Stimulated activated effector memory CD8-positive, alpha-beta T cell treated with anti-CD3 and anti-CD28 coated beads, Interleukin-12 subunit alpha, Interleukin-12 subunit beta, amount 100 ng/mL, for 72 hours (primary cell): Measurements from ENCODE around the gene LMTK2.

ENCODE experiments used
- ATAC-seq: fragments of 150-1000 bp; cut with Tn5 transposase; 2 replicates; pipeline ENCODE4 v1.10.0; 2021
- DNase-seq, 2 donors: peaks; one replicate each; pipeline ENCODE4 v3.0.0; 2021 to 2022; ENCODE audit warnings: low spot score in 2 of 2
- H3K27ac Mint-ChIP-seq: one replicate; pipeline ENCODE4 v1.8.0; 2022; ENCODE audit warnings: mild to moderate bottlenecking, mixed read lengths
- H3K36me3 Mint-ChIP-seq: one replicate; pipeline ENCODE4 v1.8.0; 2022; ENCODE audit warnings: mild to moderate bottlenecking, mixed read lengths
- H3K4me1 Mint-ChIP-seq: one replicate; pipeline ENCODE4 v1.8.0; 2022; ENCODE audit warnings: mixed read lengths
- H3K4me3 Mint-ChIP-seq: one replicate; pipeline ENCODE4 v1.8.0; 2022; ENCODE audit warnings: mild to moderate bottlenecking, mixed read lengths
- H3K9me3 Mint-ChIP-seq: one replicate; pipeline ENCODE4 v1.8.0; 2022; ENCODE audit warnings: mixed read lengths

LMTK2 gene

DNA sequence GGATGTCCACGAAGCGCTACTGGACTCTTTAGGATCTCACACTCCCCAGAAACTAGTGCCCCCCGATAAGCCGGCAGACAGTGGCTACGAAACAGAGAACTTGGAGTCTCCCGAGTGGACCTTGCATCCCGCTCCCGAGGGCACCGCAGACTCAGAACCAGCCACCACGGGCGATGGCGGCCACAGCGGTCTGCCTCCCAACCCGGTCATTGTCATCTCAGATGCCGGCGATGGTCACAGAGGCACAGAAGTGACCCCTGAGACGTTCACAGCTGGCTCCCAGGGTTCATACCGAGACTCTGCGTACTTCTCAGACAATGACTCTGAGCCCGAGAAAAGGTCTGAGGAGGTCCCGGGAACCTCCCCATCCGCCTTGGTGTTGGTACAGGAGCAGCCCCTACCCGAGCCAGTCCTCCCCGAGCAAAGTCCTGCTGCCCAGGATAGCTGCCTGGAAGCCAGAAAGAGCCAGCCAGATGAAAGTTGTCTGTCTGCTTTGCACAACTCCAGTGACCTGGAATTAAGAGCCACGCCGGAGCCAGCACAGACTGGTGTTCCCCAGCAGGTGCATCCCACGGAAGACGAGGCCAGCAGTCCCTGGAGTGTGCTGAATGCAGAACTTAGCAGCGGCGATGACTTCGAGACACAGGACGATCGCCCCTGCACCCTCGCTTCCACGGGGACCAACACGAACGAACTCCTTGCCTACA is 87.0 kb downstream of the LMTK2 start:
- Mint-ChIP-seq H3K36me3 (peaks cover 56% of the 10 kb centered on the region), H3K4me1 (peaks cover 11% of the 10 kb centered on the region), H3K4me3 (no peak overlapping the region), H3K27ac (no peak overlapping the region), H3K9me3 (no peaks in the 10 kb centered on the region)
- ATAC-seq = no peak
- DNase-seq = no peak

- Mint-ChIP-seq H3K4me1 (peaks cover 6% of the 10 kb centered on the region), H3K36me3 (peaks cover 56% of the 10 kb centered on the region), H3K4me3 (no peak overlapping the region), H3K27ac (no peak overlapping the region), H3K9me3 (no peaks in the 10 kb centered on the region)
- no peak for DNase-seq
- no peak for ATAC-seq
Observed at GRCh38 chr7:98194186-98194585, 87.5 kb downstream of the LMTK2 start.

DNA sequence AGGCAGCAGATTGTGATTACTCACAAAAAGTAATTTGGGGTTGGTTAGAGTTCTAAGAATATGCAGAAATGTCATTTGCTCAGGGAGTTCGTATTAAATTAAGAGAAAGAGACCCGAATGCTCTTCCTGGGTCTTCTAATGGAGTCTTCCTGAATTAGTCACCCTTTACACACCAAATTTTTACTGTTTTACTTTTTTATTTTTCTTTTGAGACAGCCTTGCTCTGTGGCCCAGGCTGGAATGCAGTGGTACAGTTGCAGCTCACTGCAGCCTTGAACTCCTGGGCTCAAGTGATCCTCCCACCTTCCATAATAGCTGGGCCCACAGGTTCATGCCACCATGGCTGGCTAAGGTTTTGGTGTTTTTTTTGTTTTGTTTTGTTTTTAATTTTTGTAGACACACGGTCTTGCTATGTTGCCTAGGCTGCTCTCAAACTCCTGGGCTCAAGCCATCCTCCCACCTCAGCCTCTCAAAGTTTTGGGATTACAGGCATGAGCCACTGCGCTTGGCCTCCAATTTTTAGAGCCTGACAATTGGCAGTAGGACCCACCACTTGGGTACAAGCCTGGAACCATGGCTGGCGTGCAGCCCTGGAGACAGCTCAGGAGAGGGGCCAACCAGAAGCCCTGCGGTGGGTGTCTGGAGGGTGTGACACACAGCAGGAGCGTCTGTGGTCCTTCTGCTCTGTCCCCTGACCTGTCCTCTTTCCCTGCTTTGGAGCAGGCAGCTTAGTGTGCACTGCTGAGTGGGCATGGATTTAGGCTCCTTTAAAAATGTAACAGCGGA is 88.2 kb downstream of the LMTK2 start:
- no peaks in the 10 kb centered on the region for H3K9me3 Mint-ChIP-seq
- H3K36me3 Mint-ChIP-seq = peaks cover 56% of the 10 kb centered on the region
- H3K4me3 Mint-ChIP-seq = no peak overlapping the region
- DNase-seq = no peak
- H3K27ac Mint-ChIP-seq = no peak overlapping the region
- ATAC-seq = no peak
- H3K4me1 Mint-ChIP-seq = peaks cover under 1% of the 10 kb centered on the region

- no peak overlapping the region for H3K27ac Mint-ChIP-seq
- ATAC-seq = no peak
- H3K36me3 Mint-ChIP-seq = peaks cover 42% of the 10 kb centered on the region
- no peaks in the 10 kb centered on the region for H3K9me3 Mint-ChIP-seq
- no peak overlapping the region for H3K4me3 Mint-ChIP-seq
- no peak for DNase-seq
- H3K4me1 Mint-ChIP-seq = peaks cover 22% of the 10 kb centered on the region
Observed at GRCh38 chr7:98196706-98197605, 90.3 kb downstream of the LMTK2 start.

DNA sequence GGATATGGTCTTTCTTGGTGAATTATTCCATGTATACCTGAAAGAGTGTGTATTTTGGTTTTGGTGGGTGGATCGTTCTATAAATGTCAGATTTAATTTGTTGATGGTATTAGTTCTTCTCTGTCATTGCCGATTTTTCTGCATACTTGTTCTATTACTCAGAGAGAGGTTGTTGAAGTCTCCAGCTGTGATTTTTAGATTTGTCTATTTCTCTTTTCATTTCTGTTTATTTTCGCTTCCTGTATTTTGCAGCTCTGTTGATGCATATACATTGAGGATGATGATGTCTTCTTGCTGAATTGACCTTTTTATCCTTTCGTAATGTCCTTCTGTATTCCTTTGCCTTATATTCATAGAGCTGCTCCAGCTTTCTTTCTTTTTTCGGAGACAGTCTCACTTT is 92.5 kb downstream of the LMTK2 start:
- Mint-ChIP-seq H3K4me3 (no peak overlapping the region), H3K27ac (no peak overlapping the region), H3K9me3 (no peaks in the 10 kb centered on the region), H3K4me1 (peaks cover 33% of the 10 kb centered on the region), H3K36me3 (peaks cover 33% of the 10 kb centered on the region)
- DNase-seq (no peak), ATAC-seq (no peak)

GRCh38 chr7:98200364-98200763 is 93.7 kb downstream of the LMTK2 start:
- Mint-ChIP-seq H3K9me3 (no peaks in the 10 kb centered on the region), H3K36me3 (peaks cover 31% of the 10 kb centered on the region), H3K4me1 (peaks cover 33% of the 10 kb centered on the region), H3K27ac (no peak overlapping the region), H3K4me3 (no peak overlapping the region)
- DNase-seq (no peak), ATAC-seq (peak; percentile 46)

GRCh38 chr7:98202367-98203195 is 95.9 kb downstream of the LMTK2 start:
- H3K36me3 Mint-ChIP-seq = peaks cover 51% of the 10 kb centered on the region
- no peaks in the 10 kb centered on the region for H3K9me3 Mint-ChIP-seq
- ATAC-seq (peak; percentile 93), DNase-seq (peak; percentile 19 to 70)
- peak overlapping the region; percentile 37 for H3K27ac Mint-ChIP-seq
- peaks cover 33% of the 10 kb centered on the region for H3K4me1 Mint-ChIP-seq
- peak overlapping the region; percentile 59 for H3K4me3 Mint-ChIP-seq

DNA sequence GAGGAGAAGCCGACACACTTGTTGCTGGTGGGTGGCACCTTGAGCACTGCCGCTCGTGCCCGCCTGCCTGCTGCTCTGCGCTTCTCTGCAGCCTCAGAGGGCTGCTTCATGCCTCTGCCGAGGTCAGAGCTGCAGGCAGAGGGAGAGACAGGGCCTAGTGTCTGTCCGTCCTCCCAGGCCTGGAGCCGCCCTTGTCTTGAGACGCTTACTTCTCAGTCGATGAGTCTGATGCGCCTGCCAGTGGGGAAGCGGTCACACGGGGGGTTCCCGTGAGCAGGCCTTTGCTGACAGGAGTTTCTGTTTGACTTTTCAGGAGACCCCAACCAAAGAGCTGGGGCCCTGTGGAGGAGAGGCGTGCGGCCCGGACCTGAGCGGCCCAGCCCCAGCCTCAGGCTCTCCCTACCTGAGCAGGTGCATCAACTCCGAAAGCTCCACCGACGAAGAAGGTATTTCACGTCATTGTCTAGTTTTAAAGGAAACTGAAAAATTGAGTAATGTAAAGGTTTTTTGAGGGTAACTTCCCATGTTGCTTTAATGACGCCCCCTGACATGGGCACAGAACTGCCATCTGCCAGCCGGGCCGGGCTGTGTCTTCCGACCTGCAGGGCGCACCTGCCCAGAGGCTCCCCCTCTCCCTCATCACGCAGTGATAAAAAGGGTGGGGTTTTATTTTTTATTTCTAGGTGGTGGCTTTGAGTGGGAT is 96.8 kb downstream of the LMTK2 start:
- Mint-ChIP-seq H3K9me3 (no peaks in the 10 kb centered on the region), H3K4me3 (peak overlapping the region; percentile 59), H3K36me3 (peaks cover 49% of the 10 kb centered on the region), H3K27ac (no peak overlapping the region), H3K4me1 (peaks cover 33% of the 10 kb centered on the region)
- ATAC-seq (peak; percentile 35), DNase-seq (no peak)

DNA sequence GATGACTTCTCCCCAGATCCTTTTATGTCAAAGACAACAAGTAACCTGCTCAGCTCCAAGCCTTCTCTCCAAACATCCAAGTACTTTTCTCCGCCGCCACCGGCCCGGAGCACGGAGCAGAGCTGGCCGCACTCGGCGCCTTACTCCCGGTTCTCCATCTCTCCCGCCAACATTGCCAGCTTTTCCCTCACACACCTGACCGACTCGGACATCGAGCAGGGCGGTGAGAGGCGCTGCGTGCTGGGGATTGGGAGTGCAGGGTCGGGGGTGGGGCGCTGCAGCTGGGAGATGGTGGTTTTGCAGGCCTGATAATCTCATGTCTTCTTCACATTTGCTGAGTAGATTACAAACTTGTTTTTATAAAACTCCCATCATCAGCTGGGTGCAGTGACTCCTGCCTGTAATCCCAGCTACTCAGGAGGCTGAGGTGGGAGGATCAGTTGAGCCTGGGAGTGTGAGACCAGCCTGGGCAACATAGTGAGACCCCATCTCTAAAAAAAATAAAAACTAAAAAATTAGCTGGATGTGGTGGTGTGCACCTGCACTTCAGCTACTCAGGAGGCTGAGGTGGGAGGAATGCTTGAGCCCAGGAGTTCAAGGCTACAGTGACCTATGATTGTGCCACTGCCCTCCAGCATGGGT is 97.4 kb downstream of the LMTK2 start:
- H3K36me3 Mint-ChIP-seq = peaks cover 49% of the 10 kb centered on the region
- no peak overlapping the region for H3K4me3 Mint-ChIP-seq
- H3K9me3 Mint-ChIP-seq = no peaks in the 10 kb centered on the region
- ATAC-seq = no peak
- no peak overlapping the region for H3K27ac Mint-ChIP-seq
- peaks cover 33% of the 10 kb centered on the region for H3K4me1 Mint-ChIP-seq
- DNase-seq = no peak

- Mint-ChIP-seq H3K36me3 (peaks cover 49% of the 10 kb centered on the region), H3K27ac (no peak overlapping the region), H3K4me3 (no peak overlapping the region), H3K4me1 (peaks cover 33% of the 10 kb centered on the region), H3K9me3 (no peaks in the 10 kb centered on the region)
- no peak for DNase-seq
- ATAC-seq = no peak
Observed at GRCh38 chr7:98204670-98205069, 98.0 kb downstream of the LMTK2 start.

DNA sequence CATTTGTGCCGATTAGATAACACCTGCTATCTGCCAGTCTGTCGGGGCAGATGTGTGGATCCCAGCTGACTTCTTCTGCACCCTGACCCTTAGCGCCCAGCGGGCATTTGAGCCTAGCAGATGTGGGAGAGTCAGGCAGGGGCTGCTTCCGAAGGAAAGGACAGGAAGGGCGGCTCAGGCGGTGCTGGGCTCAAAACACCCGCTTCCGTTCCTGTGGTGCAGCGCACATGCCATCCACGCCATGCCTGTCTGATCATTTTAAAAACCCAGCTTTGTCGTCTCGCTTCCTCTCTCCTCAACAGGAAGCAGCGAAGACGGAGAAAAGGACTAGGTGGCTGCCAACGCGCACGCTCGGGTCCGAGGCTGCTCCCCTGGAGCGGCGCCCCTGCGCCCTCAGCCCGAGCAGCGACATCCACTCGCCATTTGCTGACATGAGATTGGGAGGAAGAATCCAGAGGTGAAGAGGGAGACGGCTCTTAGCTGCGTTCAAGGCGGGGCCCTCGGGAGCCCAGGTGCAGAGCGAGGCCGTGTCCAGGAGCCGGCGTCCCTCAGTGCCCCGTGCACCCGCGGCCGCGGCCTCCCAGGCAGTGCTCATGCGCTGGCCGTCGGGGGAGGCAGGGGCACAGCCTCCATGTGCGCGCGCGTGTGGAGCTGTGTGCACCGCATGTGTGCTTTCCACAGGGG is 98.6 kb downstream of the LMTK2 start:
- ATAC-seq = no peak
- no peaks in the 10 kb centered on the region for H3K9me3 Mint-ChIP-seq

GRCh38 chr7:98206451-98207330 is 100.0 kb downstream of the LMTK2 start:
- no peak for DNase-seq
- H3K9me3 Mint-ChIP-seq = no peaks in the 10 kb centered on the region
- no peak for ATAC-seq
- no peak overlapping the region for H3K4me3 Mint-ChIP-seq
- H3K27ac Mint-ChIP-seq = no peak overlapping the region
- H3K36me3 Mint-ChIP-seq = peaks cover 48% of the 10 kb centered on the region
- H3K4me1 Mint-ChIP-seq = peaks cover 16% of the 10 kb centered on the region

More for the DNA sequence above, 98.6 kb downstream of the LMTK2 start:
- H3K27ac Mint-ChIP-seq = no peak overlapping the region
- DNase-seq = no peak
- peaks cover 28% of the 10 kb centered on the region for H3K4me1 Mint-ChIP-seq
- peaks cover 49% of the 10 kb centered on the region for H3K36me3 Mint-ChIP-seq
- H3K4me3 Mint-ChIP-seq = no peak overlapping the region
